HG03064 (cell line): ENCODE measurements around the gene PYGM.

Source experiments
- ATAC-seq: cut with Tn5 transposase; IDR thresholded peaks from one replicate; pipeline ENCODE4 v1.9.1; 2021; ENCODE audit warnings: low read depth; ENCODE audit not compliant: unreplicated experiment

PYGM gene

DNA sequence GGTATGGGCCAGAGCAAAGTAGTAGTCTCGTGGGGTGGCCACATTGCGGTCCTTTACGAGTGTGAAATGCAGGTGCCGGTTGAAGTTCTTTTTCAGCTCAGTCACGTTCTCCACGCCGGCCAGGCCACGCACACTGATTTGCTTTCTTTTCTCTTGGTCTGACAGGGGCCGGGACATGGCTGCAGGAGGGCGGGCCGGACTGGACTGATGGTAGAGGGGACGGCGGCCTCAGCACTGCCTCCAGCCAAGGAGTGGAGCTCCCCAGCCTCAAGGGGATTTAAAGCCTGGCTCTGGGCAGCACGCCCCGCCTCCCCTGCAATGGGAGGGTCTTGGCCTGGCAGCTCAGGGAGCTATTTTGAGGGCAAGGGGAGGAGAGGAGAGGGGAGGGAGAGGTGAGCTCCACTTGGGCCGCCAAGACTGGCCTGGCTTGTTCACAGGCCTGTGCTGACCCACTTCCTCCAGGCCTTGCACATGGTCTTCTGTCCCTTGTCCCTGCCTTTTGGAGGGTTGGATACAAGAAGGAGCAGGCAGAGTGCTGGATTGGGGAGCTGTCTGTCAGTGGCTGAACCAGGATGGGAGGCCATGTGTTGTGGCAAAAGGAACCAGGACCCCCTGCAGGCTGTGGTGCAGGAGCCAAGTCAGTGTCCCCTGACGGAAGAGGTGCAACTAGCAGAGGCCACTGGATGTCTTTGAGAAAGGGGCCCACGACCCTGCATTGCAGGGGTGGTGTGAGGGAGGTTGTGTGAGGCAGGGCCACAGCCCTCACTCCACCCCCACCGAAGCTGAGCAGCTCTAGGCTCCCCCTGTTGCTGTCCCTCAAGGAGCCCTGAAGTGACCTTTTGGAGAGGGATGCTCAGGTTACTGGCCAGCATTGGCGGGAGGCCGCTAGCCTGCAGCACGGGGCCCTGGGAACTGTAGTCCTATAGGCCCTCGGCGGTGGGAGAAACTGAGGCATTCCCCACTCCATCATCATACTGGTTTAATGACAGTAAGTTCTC, at the start of gene PYGM:
TSS of gene PYGM (minus strand) at position 253 of the 998 bp plus-strand sequence. CDS start at position 177, 76 bp downstream.
- ATAC-seq: no peak

- no peak for ATAC-seq
Measured at GRCh38 chr11:64805481-64805880, 45.7 kb upstream of the PYGM start.

DNA sequence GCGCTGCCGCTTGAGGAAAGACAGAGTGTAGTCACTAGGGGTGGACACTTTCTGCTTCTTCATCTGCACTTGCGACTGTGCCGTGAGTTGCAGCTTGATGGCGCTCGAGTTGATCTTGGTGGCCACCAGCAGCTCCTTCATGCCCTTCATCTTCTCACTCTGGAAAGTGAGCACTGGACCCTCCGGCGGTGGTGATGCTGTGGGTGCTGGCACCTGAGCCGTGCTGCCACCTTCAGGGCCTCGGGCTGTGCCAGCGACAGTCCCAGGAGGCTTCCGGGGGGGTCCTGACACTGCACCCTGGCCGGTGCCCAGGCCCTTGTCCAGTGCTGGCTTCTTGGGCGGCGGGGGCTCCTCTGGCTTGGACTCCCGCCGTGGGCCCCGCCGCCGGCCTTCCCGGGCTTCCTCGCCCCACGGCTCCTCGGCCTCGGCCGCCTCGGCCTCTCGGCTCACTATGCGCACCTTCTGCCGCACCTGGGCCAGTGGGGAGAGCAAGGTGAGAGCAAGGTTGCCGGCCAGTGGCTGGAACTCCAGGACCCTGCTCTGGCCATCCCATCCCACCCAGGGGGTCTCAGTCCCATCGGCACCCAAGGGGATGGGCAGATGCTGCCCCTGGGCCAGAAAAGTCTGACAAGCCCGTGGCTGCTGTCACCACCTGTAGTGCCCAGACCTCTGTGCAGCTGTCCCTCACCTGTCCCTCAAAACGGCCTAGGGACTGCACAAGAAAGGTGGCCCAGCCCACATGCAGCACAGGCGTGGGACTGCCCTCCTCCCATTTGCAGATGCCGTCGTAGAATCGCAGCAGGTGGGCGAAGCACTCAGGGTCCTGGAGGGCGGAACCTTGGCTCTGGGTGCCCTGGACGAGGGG, 44.8 kb upstream of the PYGM start:
- ATAC-seq: no peak

- no peak for ATAC-seq
Measured at GRCh38 chr11:64803846-64804345, 44.1 kb upstream of the PYGM start.

DNA sequence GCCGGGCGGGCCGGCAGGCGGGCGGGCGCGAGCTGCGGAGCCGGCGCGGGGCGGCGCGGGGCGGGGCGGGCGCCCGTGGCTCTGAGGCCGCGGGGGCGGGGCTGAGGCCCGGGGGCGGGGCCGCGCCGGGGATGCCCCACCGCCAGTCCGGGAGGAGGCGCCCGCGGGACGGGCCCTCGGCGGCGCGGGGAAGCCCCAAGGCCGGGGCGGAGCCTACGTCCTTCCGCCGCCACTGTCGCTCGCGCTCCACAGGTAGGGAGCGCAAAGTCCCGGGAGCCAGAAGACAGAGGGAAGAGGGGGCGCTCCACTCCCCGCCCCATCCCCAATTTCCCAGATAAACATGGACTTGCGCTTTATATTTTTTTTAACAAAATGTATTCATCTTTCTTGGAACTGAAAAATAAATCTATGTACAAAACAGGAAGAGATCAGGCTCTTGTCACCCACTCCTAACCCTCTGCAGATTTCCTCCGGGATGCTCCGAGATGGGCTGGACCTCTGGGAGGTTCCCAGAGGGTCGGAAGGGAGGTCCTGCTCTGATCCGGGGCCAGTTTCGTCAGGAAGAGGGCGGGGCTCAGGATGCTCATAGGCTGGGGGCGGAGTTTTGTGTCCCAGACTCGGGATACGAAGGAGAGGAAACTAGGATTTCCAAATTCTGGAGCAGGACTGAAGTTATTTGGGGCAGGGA, 43.5 kb upstream of the PYGM start, which contains the start of gene MAP4K2:
TSS of gene MAP4K2 (minus strand) at position 57 of the 688 bp plus-strand sequence. CDS start 65 bp downstream, outside the sequence.
- peak; percentile 42 for ATAC-seq

- no peak for ATAC-seq
Measured at GRCh38 chr11:64802370-64803157, 42.8 kb upstream of the PYGM start.

GRCh38 chr11:64801561-64802369, 42.0 kb upstream of the PYGM start:
- ATAC-seq: no peak

DNA sequence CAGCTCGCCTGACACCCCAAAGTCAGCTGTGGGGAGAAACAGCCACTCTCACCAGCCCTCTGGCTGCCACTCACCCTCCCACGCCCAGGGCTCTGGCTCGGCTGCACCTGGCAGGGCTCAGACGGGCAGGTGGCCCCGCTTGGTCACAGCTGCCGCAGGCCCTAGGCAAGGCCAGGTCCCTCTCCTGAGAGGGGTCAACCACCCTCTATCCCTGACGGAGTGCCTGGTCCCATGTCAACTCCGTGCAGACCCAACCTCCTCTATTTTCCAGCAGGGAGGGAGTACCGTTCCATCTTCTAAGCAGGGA, 41.3 kb upstream of the PYGM start:
- no peak for ATAC-seq

DNA sequence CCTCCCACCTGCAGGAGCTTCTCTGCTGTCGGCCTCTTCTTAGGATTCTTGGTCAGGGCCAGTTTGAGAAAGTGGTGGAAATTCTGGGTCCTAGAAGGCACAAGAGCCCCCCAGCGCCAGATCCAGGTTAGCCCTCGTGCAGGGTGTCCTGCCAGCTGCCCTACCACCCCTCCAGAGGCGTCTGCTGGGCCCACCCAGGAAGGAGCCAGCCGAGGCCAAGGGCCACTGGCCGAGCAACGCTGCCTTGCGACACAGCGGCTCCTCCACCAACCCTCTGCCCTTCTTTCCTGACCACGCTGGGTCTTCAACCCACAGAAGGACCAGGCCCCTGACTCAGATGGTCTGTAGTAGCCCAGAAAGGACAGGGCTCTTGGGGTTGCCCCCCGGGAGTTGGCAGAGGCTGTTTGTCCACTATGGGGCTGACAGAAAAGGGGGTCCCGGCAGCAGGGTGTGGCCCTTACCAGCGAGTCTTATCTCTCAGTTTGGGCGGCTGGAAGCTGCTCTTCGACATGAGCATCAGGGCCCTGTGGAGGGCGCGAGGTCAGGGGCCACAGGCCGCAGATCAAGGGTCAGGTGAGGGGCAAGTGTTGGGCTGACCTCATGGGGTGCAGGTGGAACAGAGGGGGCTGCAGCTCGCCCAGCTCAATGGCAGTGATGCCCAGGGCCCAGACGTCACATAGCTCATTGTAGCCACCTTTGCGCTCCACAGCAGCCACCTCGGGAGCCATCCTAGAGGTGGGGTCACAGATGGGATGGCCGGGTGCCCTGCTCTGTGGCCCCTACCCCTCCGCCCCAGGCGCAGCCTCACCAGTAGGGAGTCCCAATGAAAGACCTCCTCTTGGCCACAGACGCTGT, 40.8 kb upstream of the PYGM start:
- no peak for ATAC-seq

DNA sequence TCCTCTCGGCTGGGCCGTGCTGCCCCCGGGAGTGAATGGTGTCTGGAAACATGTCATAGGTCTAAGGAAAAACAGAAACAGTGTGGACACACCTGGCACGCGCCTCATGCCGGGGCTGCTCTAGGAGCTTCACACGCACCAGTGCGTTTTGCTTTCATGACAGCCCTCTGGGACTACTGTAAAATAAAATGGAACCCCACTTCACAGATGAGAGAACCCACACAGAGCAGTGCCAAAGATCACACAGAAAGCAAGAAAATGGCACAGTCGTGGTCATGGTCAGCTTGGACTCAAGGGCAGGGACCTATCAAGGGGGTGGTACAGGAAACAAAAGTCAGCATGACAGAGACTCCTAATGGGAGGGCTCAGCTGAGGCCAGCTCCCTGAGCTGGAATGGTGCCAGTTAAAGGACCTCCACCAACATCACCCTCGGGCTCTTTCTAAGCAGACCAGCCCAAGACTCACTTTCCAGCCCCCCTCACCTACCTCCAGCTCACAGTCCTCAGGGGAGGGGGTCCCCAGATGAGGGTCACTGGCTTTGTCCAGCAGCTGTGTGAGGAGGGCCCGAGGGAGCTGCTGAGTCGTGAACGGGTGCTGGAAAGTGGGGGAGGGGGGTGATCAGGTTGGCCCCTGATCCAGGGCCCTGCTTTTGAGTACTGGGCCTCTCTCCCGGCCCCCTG, 40.0 kb upstream of the PYGM start:
- no peak for ATAC-seq

DNA sequence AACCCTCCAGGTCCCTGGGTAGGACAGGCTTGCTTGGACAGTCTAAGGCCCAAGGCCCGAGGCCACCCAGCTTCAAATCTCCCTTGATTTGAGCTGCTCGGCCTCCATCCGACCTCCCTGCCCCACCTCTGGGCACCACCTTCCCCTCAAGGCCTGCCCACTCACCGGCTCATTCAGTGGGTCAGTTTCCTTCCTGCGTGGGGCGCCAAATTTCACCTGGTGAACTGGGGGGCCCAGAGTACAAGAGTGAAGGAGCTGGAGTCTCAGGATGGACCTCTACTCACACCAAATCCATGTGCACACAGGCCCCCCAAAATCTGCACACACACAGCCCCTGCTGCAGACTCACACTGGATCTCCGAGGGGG, 39.5 kb upstream of the PYGM start:
- no peak for ATAC-seq

DNA sequence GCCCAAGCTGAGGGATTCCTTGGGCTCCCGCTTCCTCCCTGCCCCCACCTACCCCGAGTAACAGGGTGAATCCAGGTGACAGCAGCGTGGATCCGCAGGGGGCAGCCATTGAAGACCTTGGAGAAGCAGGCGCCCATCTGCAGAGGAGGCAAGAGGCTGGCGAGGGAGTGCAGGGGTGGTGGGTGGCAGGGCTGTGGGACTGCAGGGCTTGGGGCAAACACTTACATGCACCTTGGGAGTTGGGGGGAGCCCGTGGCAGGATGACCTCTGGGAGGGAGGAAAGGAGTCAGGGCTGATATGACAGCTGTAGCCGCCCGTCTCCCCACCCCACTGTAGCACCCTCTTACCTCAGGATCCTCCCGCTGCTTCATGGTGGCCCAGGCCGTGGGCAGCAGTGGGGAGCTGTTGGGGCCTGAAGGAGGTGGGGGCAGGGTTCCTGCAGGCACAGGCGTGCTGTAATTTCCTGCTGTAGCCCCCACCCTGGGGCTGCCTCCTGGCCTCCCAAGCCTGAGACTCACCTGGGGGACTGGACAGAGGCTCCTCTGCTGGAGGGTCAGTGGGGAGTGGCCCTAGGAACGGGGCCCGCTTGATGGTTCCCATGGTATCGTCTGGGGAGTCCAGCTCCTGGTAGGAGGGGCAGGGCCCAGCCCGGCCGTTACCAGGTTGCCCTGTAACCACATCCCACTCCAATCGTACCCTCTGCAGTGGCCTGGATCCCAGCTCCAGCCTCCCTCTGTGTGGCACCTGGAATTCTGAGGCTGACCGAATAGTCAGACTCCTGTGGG, 37.2 kb upstream of the PYGM start:
- ATAC-seq: no peak

GRCh38 chr11:64796047-64796756, 36.4 kb upstream of the PYGM start:
- ATAC-seq: no peak

DNA sequence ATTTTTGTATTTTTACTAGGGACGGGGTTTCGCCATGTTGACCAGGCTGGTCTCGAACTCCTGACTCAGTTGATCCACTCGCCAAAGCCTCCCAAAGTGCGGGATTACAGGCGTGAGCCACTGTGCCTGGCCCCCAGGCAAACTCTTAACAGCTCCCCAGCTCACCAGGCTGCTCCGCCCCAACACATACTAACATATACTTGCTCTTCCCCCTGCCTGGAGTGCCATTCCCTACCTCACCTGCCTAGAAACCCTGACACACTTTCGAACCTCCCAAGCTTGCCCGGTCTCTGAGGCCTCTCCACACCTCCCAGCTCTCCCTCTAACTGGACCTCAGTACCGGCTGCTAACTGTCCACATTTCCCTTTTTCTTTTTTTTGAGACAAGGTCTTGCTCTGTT, 34.8 kb upstream of the PYGM start:
- no peak for ATAC-seq

DNA sequence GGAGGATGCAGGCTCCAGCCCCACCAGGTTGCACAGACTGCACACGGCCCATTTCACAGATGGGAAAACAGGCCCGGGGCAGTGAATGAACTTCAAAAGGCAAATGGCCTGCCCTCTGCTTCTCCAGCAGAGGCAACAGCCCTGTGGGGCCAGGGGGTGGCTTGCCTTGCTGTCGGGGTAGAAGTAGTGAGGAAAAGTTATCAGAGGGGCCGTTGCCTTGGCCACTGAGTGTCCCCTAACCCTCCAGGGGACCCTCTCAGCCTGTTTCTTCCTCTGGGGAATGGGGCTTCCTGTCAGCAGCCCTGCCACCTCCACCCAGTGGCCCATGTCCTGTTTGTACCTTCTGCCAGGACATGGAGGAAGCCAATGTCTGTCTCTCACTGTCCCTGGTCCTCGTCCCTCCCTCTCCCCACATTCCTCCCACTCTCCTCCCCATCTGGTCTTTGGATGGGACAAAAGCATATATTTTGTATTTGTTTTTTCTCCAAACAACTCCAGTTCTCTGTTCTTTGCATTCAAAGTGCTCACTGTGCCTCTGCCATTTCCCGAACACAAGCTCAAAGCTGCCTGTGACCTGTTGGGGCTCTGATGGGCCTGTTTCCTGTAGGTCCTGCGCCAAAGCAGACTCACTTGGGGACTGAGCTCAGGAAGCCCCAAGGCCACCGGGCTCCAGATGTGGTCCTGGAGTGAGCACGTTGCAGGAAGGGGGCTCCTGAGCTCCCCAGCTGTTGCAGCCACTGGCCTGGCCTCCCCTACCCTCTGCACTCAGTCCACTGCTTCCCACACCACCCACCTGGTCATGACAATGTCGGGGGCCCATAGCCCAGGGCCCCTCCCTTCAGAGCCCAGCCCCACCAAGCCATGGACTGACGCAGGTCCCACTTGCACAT, 33.7 kb upstream of the PYGM start:
- ATAC-seq: no peak
